ENCODE results near the gene CAPRIN2.

Gene CAPRIN2

DNA sequence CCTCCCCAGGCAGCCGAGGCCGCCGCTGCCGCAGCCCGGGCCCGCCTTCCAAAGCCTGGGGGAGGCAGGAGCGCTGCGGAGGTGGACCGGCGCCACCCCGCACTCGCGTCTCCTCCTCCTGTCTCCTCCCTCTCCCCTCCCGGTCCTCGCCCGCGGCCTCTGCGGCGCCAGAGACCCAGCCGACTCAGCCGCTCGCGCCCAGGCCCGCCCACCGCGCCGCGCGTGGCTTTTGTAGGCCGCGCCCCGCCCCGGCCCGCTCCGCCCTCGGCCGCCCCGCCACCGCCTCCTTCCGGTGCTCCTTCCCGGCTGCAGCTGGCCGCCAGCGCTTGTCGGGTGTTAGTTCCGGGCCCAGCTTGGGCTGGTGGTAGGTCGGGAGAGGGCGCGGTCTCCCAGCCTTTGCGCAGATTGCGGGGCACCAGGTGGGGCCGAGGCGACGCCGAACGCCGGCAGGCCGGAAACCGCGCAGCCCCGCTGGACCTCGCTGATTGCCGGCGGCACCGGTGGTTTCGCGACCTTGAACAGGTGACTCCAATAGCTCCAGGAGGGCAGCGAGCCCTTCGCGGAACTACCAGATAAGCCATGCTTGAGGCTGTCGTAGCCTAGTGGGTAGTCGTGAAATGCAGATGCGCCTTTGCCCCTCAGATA is at the start of gene CAPRIN2:
Gene CAPRIN2 (minus strand): TSS at position 202 of the 645 bp plus-strand sequence. CDS start 1,431 bp downstream, outside the sequence.
- TF ChIP-seq, protein P1, sequence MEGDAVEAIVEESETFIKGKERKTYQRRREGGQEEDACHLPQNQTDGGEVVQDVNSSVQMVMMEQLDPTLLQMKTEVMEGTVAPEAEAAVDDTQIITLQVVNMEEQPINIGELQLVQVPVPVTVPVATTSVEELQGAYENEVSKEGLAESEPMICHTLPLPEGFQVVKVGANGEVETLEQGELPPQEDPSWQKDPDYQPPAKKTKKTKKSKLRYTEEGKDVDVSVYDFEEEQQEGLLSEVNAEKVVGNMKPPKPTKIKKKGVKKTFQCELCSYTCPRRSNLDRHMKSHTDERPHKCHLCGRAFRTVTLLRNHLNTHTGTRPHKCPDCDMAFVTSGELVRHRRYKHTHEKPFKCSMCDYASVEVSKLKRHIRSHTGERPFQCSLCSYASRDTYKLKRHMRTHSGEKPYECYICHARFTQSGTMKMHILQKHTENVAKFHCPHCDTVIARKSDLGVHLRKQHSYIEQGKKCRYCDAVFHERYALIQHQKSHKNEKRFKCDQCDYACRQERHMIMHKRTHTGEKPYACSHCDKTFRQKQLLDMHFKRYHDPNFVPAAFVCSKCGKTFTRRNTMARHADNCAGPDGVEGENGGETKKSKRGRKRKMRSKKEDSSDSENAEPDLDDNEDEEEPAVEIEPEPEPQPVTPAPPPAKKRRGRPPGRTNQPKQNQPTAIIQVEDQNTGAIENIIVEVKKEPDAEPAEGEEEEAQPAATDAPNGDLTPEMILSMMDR (IDR thresholded peaks at IDR 0.05; ENCODE audit: low read depth, low read length), result 0 out of 2 replicates have a peak, but pooled peaks have one; percentile 4
- H3K4me3 ChIP-seq (ENCODE audit: low read depth, low read length), result peak within 1 kb of the TSS; percentile 74

- H3K4me3 ChIP-seq (ENCODE audit: low read depth, low read length), result no peak overlapping the region
- TF ChIP-seq, protein P1 (IDR thresholded peaks at IDR 0.05; ENCODE audit: low read depth, low read length), result no peak
Observed at GRCh38 chr12:30797689-30798088, 42.9 kb upstream of the CAPRIN2 start.

DNA sequence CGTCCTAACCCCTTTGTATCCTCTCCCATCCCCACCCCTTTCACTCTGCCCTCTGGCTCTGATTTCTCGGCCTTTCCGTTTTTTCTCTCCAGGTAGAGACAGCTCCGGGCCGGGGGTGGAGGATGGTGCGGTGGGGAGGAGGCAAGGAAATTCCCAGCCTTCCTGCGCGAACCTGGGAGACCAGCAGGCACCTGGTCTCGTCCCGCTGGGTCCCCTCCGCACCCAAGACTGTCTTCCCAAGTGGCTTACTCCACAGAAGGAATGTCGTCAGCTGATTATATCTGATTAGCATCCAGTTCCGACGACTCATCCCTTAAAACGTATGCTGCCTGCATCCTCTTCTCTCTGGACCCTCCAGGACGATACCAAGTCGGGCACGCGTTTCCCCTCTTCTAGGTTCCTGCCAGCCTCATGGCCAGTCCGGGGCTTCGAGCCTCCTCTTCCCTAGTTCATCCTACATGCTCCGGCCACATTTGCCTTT is 42.2 kb upstream of the CAPRIN2 start:
- TF ChIP-seq, protein P1 (IDR thresholded peaks at IDR 0.05; ENCODE audit: low read depth, low read length), result no peak
- H3K4me3 ChIP-seq (ENCODE audit: low read depth, low read length), result peak overlapping the region; percentile 61

- peak overlapping the region; percentile 61 for H3K4me3 ChIP-seq (ENCODE audit: low read depth, low read length)
- TF ChIP-seq, protein P1 (IDR thresholded peaks at IDR 0.05; ENCODE audit: low read depth, low read length), result no peak
Observed at GRCh38 chr12:30796313-30796780, 41.6 kb upstream of the CAPRIN2 start.

DNA sequence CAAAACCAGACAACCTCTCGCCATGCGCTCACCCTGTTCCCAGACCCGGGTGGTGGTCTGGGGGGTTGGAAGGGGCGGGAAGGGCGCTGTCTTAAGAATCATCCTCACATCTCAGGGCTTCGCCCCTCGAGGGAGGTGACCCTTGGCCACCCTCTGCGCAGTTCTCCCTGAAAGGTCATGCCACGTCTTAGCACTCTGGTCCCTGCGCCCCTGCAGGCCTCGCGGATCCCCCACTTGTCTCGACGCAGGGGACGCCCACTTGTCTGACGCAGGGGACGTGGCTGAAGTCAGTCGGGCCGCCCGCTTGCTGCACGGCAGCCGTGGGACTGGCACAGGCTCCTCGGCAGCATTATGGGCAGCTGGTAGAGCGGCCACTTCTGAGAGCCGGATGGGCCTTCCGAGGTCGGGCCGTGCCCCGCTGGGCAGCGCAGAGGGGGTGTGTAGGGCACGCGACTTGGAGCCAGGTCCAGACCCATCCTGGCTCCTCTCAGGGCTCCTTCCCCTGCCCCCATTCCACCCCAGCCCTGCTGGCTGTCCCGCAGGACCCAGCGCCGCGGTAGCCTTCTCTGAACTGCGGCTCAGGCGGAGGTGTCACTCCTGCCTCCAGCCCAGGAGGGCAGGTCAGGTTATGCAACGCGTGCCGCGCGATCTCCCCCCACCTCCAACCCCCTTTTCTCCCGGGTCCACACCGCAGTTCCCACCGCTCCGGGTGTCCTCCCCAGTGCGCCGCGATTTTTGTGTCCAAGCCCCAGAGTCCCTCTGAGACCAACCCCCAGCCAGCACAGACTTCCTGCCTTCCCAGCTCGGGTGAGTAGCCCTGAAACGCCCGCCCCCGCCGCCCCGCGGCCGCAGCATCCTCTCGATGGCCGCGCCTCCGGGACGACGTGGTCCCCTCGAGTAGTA is 40.9 kb upstream of the CAPRIN2 start:
- TF ChIP-seq, protein P1 (IDR thresholded peaks at IDR 0.05; ENCODE audit: low read depth, low read length), result no peak
- H3K4me3 ChIP-seq (ENCODE audit: low read depth, low read length), result peak overlapping the region; percentile 61

GRCh38 chr12:30794591-30795409 is 40.0 kb upstream of the CAPRIN2 start:
- peak overlapping the region; percentile 61 for H3K4me3 ChIP-seq (ENCODE audit: low read depth, low read length)
- TF ChIP-seq, protein P1 (IDR thresholded peaks at IDR 0.05; ENCODE audit: low read depth, low read length), result no peak

Measured in WI38 (cell line).